Measurements from ENCODE around the gene WDR72. TPM values are rescaled to one million over a fixed set of nuclear protein-coding genes. Genes with fewer than 3 reads are reported as not detected.

The WDR72 gene
- total RNA-seq, 1 donor from 2014 or later: 11.8 TPM

- ATAC-seq: no peak
- no peak for DNase-seq (ENCODE audit: low spot score)
Measured at GRCh38 chr15:53611145-53611920, 148.1 kb downstream of the WDR72 start.

- ATAC-seq (peak; percentile 40), DNase-seq (ENCODE audit: low spot score) (no peak)
Measured at GRCh38 chr15:53591041-53591440, 168.4 kb downstream of the WDR72 start.

- no peak for DNase-seq (ENCODE audit: low spot score)
- no peak for ATAC-seq
Measured at GRCh38 chr15:53590380-53590779, 169.1 kb downstream of the WDR72 start.

GRCh38 chr15:53589520-53590057 lies 169.9 kb downstream of the WDR72 start:
- DNase-seq (ENCODE audit: low spot score): no peak

GRCh38 chr15:53588773-53589172 lies 170.7 kb downstream of the WDR72 start:
- ATAC-seq: no peak
- DNase-seq (ENCODE audit: low spot score): no peak

More at GRCh38 chr15:53589520-53590057, 169.9 kb downstream of the WDR72 start:
- no peak for ATAC-seq

GRCh38 chr15:53586799-53587198 lies 172.7 kb downstream of the WDR72 start:
- no peak for DNase-seq (ENCODE audit: low spot score)
- peak; percentile 46 for ATAC-seq

- no peak for DNase-seq (ENCODE audit: low spot score)
- no peak for ATAC-seq
Measured at GRCh38 chr15:53581513-53581912, 177.9 kb downstream of the WDR72 start.

- DNase-seq (ENCODE audit: low spot score): peak; percentile 51
Measured at GRCh38 chr15:53580366-53580765, 179.1 kb downstream of the WDR72 start.

GRCh38 chr15:53576841-53577240 lies 182.6 kb downstream of the WDR72 start:
- ATAC-seq: no peak
- DNase-seq (ENCODE audit: low spot score): no peak

More at GRCh38 chr15:53580366-53580765, 179.1 kb downstream of the WDR72 start:
- ATAC-seq: peak; percentile 77

GRCh38 chr15:53573091-53573490 lies 186.4 kb downstream of the WDR72 start:
- DNase-seq (ENCODE audit: low spot score) (no peak), ATAC-seq (no peak)

GRCh38 chr15:53569751-53570480 lies 189.5 kb downstream of the WDR72 start:
- no peak for DNase-seq (ENCODE audit: low spot score)

GRCh38 chr15:53566912-53567311 lies 192.6 kb downstream of the WDR72 start:
- no peak for ATAC-seq
- no peak for DNase-seq (ENCODE audit: low spot score)

More at GRCh38 chr15:53569751-53570480, 189.5 kb downstream of the WDR72 start:
- no peak for ATAC-seq

GRCh38 chr15:53565721-53566120 lies 193.7 kb downstream of the WDR72 start:
- no peak for DNase-seq (ENCODE audit: low spot score)
- no peak for ATAC-seq

GRCh38 chr15:53564647-53565046 lies 194.8 kb downstream of the WDR72 start:
- ATAC-seq (no peak), DNase-seq (ENCODE audit: low spot score) (no peak)

- no peak for ATAC-seq
Measured at GRCh38 chr15:53563627-53564026, 195.8 kb downstream of the WDR72 start.

GRCh38 chr15:53559364-53560277 lies 199.8 kb downstream of the WDR72 start:
- DNase-seq (ENCODE audit: low spot score) (no peak), ATAC-seq (peak; percentile 83)

More at GRCh38 chr15:53563627-53564026, 195.8 kb downstream of the WDR72 start:
- DNase-seq (ENCODE audit: low spot score): no peak

- no peak for DNase-seq (ENCODE audit: low spot score)
- ATAC-seq: no peak
Measured at GRCh38 chr15:53558384-53558783, 201.1 kb downstream of the WDR72 start.

GRCh38 chr15:53555226-53555625 lies 204.2 kb downstream of the WDR72 start:
- no peak for DNase-seq (ENCODE audit: low spot score)

GRCh38 chr15:53549697-53550305 lies 209.7 kb downstream of the WDR72 start:
- DNase-seq (ENCODE audit: low spot score) (no peak), ATAC-seq (peak; percentile 62)

More at GRCh38 chr15:53555226-53555625, 204.2 kb downstream of the WDR72 start:
- no peak for ATAC-seq

GRCh38 chr15:53548236-53548635 lies 211.2 kb downstream of the WDR72 start:
- DNase-seq (ENCODE audit: low spot score) (no peak), ATAC-seq (no peak)

Measured in left lobe of liver (tissue), 2 donors.